Calu3 (cell line): ENCODE measurements around the gene OR2V1. TPM values are rescaled to one million over a fixed set of nuclear protein-coding genes. Genes with fewer than 3 reads are reported as not detected.
"Not testable (repeated sequence)": the region's sequence is repeated elsewhere in the genome, so short reads cannot be mapped to it uniquely, and the experiment has no call there.

Experiments
- Bru-seq: library from RNA; stranded (reverse); fragments of 400-500 nt; gene quantifications from one replicate; lab custom pipeline; 2021; lab: Mats Ljungman, UMichigan
- BruChase-seq, 2 experiments: library from RNA; stranded (reverse); fragments of 400-500 nt; gene quantifications; one replicate each; lab custom pipeline; 2021; lab: Mats Ljungman, UMichigan
- BruUV-seq: library from RNA; stranded (reverse); fragments of 400-500 nt; replicated peaks from 2 replicates; lab custom pipeline; 2021; lab: Mats Ljungman, UMichigan
- CTCF ChIA-PET: fragments of 300-600 bp; sonication (Branson Sonifier 250); formaldehyde crosslinking; loops from one replicate; lab custom pipeline; 2022; ENCODE audit warnings: antibody characterized with exemption; lab: Charles Lee
- DNase-seq: peaks from one replicate; pipeline ENCODE4 v3.0.0; 2022
- H3K27ac Mint-ChIP-seq: one replicate; pipeline ENCODE4 v1.8.0; 2022; ENCODE audit warnings: mixed read lengths; ENCODE audit not compliant: unreplicated experiment
- H3K27me3 Mint-ChIP-seq: one replicate; pipeline ENCODE4 v1.8.0; 2022; ENCODE audit warnings: mixed read lengths; ENCODE audit not compliant: unreplicated experiment
- H3K36me3 Mint-ChIP-seq: one replicate; pipeline ENCODE4 v1.8.0; 2022; ENCODE audit warnings: mild to moderate bottlenecking, moderate library complexity, mixed read lengths; ENCODE audit not compliant: insufficient read depth, unreplicated experiment
- H3K4me1 Mint-ChIP-seq: one replicate; pipeline ENCODE4 v1.8.0; 2022; ENCODE audit warnings: mild to moderate bottlenecking, low read depth, mixed read lengths; ENCODE audit not compliant: unreplicated experiment
- H3K4me3 Mint-ChIP-seq: one replicate; pipeline ENCODE4 v1.8.0; 2022; ENCODE audit warnings: mild to moderate bottlenecking, low read depth, moderate library complexity, mixed read lengths; ENCODE audit not compliant: unreplicated experiment
- H3K9me3 Mint-ChIP-seq: one replicate; pipeline ENCODE4 v1.8.0; 2022; ENCODE audit warnings: low read depth, mixed read lengths; ENCODE audit not compliant: unreplicated experiment
- intact Hi-C: fragments of 100-400 bp; cut with micrococcal nuclease; formaldehyde crosslinking; loops from one replicate; pipeline ENCODE4 v1.10.0; 2022; ENCODE audit not compliant: unreplicated experiment
- long read RNA-seq: library from polyadenylated mRNA; stranded (forward); transcript quantifications from one replicate; pipeline ENCODE4 v2.0.0, GENCODE V29; 2022
- total RNA-seq: library from RNA; stranded (reverse); gene quantifications from 2 replicates; pipeline ENCODE4 v1.2.3, GENCODE V29; 2022
- TF ChIP-seq, protein P1 (sequence below): fragments of 200-600 bp; IDR thresholded peaks from one replicate; pipeline ENCODE4 v1.8.0; 2022; ENCODE audit warnings: antibody characterized with exemption; ENCODE audit not compliant: unreplicated experiment

Gene OR2V1, protein sequence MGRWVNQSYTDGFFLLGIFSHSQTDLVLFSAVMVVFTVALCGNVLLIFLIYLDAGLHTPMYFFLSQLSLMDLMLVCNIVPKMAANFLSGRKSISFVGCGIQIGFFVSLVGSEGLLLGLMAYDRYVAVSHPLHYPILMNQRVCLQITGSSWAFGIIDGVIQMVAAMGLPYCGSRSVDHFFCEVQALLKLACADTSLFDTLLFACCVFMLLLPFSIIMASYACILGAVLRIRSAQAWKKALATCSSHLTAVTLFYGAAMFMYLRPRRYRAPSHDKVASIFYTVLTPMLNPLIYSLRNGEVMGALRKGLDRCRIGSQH
- total RNA-seq: not detected in 2 replicates
- Bru-seq, nascent RNA: not detected
- not detected for BruChase-seq, experiment 1, labeled RNA remaining after a 6-hour chase
- not detected for BruChase-seq, experiment 2, labeled RNA remaining after a 2-hour chase
- long read RNA-seq: 0 reads

DNA sequence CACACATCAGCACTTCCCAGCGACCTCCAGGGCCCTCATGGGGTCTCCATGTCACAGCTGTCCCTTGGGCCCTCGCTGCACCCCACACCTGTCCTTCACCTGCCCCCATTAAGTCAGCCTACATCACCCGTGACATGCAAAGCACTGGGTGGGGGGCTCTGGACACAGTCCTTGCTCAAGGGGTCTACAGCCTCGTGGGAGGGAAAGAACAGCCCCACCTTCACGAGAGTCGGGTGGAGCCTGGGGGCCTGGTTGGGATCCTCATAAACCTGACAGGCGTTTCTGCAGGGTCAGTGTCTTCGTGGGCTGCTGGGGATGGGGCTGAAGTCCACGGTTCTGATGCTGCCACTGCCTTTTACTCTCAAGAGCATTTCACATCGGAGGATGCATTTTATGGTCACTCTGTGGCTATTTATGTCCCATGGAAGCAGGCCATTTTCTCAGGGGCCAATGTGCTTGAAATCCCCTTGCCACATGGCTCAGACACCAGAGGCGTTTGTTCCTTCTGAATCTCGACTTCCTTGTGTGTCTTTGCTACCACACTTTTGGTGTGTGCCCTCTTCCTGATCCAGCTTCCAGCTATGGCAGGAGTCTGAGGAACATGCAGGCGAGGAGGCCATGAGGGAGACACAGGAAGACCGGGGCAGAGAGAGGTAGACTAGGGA is at the start of gene OR2V1:
TSS of gene OR2V1 (minus strand) at position 338 of the 665 bp plus-strand sequence. CDS start 5,865 bp downstream, outside the sequence.
- TF ChIP-seq, protein P1, sequence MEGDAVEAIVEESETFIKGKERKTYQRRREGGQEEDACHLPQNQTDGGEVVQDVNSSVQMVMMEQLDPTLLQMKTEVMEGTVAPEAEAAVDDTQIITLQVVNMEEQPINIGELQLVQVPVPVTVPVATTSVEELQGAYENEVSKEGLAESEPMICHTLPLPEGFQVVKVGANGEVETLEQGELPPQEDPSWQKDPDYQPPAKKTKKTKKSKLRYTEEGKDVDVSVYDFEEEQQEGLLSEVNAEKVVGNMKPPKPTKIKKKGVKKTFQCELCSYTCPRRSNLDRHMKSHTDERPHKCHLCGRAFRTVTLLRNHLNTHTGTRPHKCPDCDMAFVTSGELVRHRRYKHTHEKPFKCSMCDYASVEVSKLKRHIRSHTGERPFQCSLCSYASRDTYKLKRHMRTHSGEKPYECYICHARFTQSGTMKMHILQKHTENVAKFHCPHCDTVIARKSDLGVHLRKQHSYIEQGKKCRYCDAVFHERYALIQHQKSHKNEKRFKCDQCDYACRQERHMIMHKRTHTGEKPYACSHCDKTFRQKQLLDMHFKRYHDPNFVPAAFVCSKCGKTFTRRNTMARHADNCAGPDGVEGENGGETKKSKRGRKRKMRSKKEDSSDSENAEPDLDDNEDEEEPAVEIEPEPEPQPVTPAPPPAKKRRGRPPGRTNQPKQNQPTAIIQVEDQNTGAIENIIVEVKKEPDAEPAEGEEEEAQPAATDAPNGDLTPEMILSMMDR: no peak
- intact Hi-C loops: no loop called here
- Mint-ChIP-seq H3K36me3 (no peaks in the 10 kb centered on the region), H3K27ac (no peak within 1 kb of the TSS), H3K9me3 (no peaks in the 10 kb centered on the region), H3K27me3 (peaks cover 70% of the 10 kb centered on the region), H3K4me3 (no peak within 1 kb of the TSS), H3K4me1 (peaks cover 8% of the 10 kb centered on the region)
- no TSS peak for BruUV-seq
- CTCF ChIA-PET: no interaction called here
- DNase-seq: no peak

DNA sequence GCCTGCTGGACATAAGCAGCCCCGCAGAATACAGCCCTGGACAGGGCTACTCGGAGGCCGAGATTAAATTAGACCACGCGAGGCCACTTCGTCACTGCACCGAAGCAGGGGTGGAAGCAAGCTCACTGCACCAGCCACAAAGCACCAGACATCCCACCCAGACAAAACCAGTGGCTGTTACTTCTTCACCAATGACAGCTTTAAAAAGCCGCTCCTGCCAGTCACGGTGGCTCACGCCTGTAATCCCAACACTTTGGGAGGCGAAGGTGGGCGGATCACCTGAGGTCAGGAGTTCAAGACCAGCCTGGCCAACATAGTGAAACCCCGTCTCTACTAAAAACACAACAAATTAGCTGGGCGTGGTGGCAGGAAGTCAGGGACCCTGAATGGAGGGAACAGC is 46.6 kb upstream of the OR2V1 start:
- CTCF ChIA-PET, BruUV-seq, H3K4me3 Mint-ChIP-seq, H3K27ac Mint-ChIP-seq, intact Hi-C loops, H3K9me3 Mint-ChIP-seq, DNase-seq: not testable (repeated sequence)
- Mint-ChIP-seq H3K27me3 (peaks cover 25% of the 10 kb centered on the region), H3K4me1 (peaks cover 22% of the 10 kb centered on the region), H3K36me3 (peaks cover 18% of the 10 kb centered on the region)

DNA sequence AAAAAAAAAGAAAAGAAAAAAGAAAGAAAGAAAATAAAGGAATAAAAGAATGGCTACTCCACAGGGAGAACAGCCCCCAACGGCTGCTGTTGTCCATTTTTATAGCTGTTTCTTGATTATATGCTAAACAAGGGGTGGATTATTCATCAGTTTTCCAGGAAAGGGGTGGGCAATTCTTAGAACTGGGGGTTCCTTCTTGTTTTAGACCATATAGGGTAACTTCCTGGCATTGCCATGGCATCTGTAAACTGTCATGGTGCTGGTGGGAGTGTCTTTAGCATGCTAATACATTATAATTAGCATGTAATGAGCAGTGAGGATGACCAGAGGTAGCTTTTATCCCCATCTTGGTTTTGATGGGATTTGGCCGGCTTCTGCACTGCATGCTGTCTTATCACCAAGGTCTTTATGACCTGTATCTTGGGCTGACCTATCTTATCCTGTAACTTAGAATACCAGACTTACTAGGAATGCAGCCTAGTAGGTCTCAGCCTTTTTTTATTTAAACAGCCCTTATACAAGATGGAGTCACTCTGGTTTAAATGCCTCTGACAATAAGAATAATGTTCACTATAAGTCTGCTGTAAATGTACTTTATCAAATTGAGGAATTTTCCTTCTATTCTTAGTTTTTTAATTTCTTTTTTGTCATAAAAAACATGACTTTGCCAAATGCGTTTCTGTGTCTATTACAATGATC is 45.4 kb upstream of the OR2V1 start:
- DNase-seq: no peak
- Mint-ChIP-seq H3K27ac (no peak overlapping the region), H3K27me3 (peaks cover 25% of the 10 kb centered on the region), H3K36me3 (peaks cover 13% of the 10 kb centered on the region), H3K9me3 (no peaks in the 10 kb centered on the region), H3K4me1 (peaks cover 10% of the 10 kb centered on the region), H3K4me3 (no peak overlapping the region)
- TF ChIP-seq, protein P1: no peak
- CTCF ChIA-PET: no interaction called here
- no TSS peak for BruUV-seq
- intact Hi-C loops: no loop called here

DNA sequence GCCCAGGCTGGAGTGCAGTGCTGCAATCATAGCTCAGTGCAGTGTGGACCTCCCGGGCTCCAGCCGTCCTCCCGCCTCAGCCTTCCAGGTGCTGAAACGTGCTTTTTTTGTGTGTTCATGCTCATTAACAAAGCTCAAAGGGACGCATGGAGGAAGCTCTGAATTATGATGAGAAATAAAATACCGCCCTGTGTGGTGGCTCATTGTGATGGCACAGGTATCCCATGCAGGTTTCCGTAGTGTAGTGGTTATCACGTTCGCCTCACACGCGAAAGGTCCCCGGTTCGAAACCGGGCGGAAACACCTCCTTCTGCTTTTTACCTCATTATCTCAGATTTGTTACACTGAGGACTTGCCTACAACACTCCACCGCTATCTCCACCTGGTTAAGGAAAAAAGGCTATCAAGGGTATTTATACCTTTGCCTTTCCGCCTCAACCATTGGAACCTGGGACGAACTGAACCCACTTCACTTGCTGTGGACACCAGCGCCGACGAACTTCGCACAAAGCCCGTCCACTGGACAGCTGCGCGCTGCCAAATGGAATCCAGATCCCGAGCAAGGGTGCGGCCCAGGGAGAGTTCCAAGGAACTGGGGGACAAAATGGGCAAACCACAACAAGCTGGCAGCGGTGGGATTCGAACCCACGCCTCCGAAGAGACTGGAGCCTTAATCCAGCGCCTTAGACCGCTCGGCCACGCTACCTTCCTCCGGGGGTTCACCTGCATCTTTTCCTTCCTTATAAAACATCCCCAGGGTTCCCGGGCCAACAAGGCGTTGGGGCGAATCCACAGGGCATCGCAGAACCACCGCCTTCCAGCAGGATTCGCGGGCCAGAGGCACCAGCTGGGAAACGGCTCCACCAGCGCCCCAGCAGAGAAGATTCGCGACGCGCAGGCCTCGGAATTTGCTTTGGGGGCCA is 42.7 kb upstream of the OR2V1 start:
- Mint-ChIP-seq H3K4me3 (peak overlapping the region; percentile 74), H3K27me3 (peaks cover 39% of the 10 kb centered on the region), H3K4me1 (peaks cover 33% of the 10 kb centered on the region), H3K36me3 (peaks cover 35% of the 10 kb centered on the region), H3K27ac (peak overlapping the region; percentile 63), H3K9me3 (no peaks in the 10 kb centered on the region)
- intact Hi-C loops: no loop called here
- TF ChIP-seq, protein P1: no peak
- CTCF ChIA-PET: interaction anchor here (0.6 to 1.3 kb wide), 4 partner anchors 14 to 305 kb away, joined by 3 to 5 read pairs (median 3); no protein-coding TSS in a partner anchor
- BruUV-seq: no TSS peak
- DNase-seq: peak; percentile 72
